Breast epithelium (tissue), 4 donors: ENCODE data around the gene TARM1. TPM values are rescaled to one million over a fixed set of nuclear protein-coding genes. Genes with fewer than 3 reads are reported as not detected.

Source experiments
- DNase-seq, 2 donors: peaks; one replicate each; pipeline ENCODE4 v3.0.0-alpha.2; 2019; ENCODE audit warnings: low spot score in 2 of 2
- H3K27ac ChIP-seq, 2 donors: fragments of 200-600 bp; sonication (generic) in 1 of 2; one replicate each; pipeline ENCODE4 v1.5.1; 2016 to 2019; ENCODE audit warnings: mild to moderate bottlenecking in 1 of 2
- H3K27me3 ChIP-seq, 2 donors: fragments of 200-600 bp; sonication (generic) in 1 of 2; one replicate each; pipeline versions ENCODE4 v1.5.1 to v1.6.0; 2017 to 2019; ENCODE audit warnings: control low read depth in 1 of 2, mild to moderate bottlenecking in 1 of 2
- H3K36me3 ChIP-seq: fragments of 200-600 bp; one replicate; pipeline ENCODE4 v1.5.1; 2019
- H3K4me1 ChIP-seq, 2 donors: fragments of 200-600 bp; sonication (generic); one replicate each; pipeline ENCODE4 v1.5.1; 2016 to 2019; ENCODE audit warnings: control low read depth in 1 of 2
- H3K4me3 ChIP-seq, 3 donors: fragments of 200-600 bp; sonication (generic); 1 replicate in 2 of 3; 2 replicates in 1 of 3; pipeline ENCODE4 v1.5.1; 2016 to 2019; ENCODE audit warnings: mild to moderate bottlenecking in 3 of 3, moderate library complexity in 2 of 3
- H3K9me3 ChIP-seq, 2 donors: fragments of 200-600 bp; sonication (generic) in 1 of 2; one replicate each; pipeline ENCODE4 v1.5.1; 2016 to 2019; ENCODE audit warnings: control low read depth in 1 of 2
- POLR2A ChIP-seq: fragments of 450-650 bp; IDR thresholded peaks from one replicate; pipeline ENCODE4 v1.6.1; 2016; ENCODE audit warnings: antibody characterized with exemption, mild to moderate bottlenecking, moderate library complexity
- POLR2AphosphoS5 ChIP-seq, 3 donors: sonication (generic); formaldehyde crosslinking; IDR thresholded peaks; one replicate each; pipeline ENCODE4 v1.6.1; 2017; ENCODE audit warnings: antibody characterized with exemption in 3 of 3
- intact Hi-C: fragments of 100-400 bp; cut with DNase I; formaldehyde crosslinking; loops from one replicate; pipeline ENCODE4 v1.15.1; 2023; ENCODE audit warnings: low total_unique reads
- total RNA-seq, 3 donors: library from RNA; depleted of rRNA; stranded (reverse); fragments of >200 nt; gene quantifications; one replicate each; pipeline ENCODE4 v1.1.0, GENCODE V29; 2016
- TF ChIP-seq, protein P1 (sequence below), 3 donors: fragments of 450-650 bp; IDR thresholded peaks; one replicate each; pipeline ENCODE4 v1.5.1; 2016 to 2017; ENCODE audit warnings: antibody characterized with exemption in 3 of 3, mild to moderate bottlenecking in 3 of 3, moderate library complexity in 3 of 3

The TARM1 gene
- not detected for total RNA-seq

DNA sequence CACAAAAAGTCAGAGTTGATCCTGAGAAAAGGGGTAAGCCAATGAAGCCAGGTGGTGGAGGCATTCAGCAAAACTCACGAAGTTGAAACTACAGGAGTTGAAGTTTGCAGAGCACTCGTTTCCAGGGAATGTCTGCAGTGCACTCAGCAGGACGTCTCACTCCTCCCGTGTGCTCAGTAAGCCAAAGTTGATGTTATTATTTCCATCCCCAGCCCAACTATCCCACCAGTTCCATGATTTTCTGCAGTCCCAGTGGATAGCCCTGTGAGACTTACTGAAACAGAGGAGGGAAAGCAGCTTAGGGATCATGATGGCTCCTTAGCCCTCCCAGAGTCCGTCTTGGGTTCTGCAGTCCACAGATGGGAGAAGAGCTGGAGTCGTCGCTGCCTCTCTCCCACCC is at the start of gene TARM1:
Gene TARM1, minus strand, starts transcription at position 334 of the 400 bp plus-strand sequence. Its CDS starts 25 bp downstream, at position 309.
- no peak within 1 kb of the TSS for H3K4me3 ChIP-seq
- H3K27ac ChIP-seq = no peak within 1 kb of the TSS
- intact Hi-C loops = no loop called here
- DNase-seq = no peak
- peaks cover 4 to 16% of the 10 kb centered on the region in 2 donors for H3K9me3 ChIP-seq
- no peaks in the 10 kb centered on the region for H3K27me3 ChIP-seq
- H3K36me3 ChIP-seq = no peaks in the 10 kb centered on the region
- TF ChIP-seq POLR2A = no peak
- TF ChIP-seq POLR2AphosphoS5 (IDR thresholded peaks at IDR 0.05) = no peak
- TF ChIP-seq, protein P1, sequence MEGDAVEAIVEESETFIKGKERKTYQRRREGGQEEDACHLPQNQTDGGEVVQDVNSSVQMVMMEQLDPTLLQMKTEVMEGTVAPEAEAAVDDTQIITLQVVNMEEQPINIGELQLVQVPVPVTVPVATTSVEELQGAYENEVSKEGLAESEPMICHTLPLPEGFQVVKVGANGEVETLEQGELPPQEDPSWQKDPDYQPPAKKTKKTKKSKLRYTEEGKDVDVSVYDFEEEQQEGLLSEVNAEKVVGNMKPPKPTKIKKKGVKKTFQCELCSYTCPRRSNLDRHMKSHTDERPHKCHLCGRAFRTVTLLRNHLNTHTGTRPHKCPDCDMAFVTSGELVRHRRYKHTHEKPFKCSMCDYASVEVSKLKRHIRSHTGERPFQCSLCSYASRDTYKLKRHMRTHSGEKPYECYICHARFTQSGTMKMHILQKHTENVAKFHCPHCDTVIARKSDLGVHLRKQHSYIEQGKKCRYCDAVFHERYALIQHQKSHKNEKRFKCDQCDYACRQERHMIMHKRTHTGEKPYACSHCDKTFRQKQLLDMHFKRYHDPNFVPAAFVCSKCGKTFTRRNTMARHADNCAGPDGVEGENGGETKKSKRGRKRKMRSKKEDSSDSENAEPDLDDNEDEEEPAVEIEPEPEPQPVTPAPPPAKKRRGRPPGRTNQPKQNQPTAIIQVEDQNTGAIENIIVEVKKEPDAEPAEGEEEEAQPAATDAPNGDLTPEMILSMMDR (IDR thresholded peaks at IDR 0.05) = no peak
- H3K4me1 ChIP-seq = no peaks in the 10 kb centered on the region

DNA sequence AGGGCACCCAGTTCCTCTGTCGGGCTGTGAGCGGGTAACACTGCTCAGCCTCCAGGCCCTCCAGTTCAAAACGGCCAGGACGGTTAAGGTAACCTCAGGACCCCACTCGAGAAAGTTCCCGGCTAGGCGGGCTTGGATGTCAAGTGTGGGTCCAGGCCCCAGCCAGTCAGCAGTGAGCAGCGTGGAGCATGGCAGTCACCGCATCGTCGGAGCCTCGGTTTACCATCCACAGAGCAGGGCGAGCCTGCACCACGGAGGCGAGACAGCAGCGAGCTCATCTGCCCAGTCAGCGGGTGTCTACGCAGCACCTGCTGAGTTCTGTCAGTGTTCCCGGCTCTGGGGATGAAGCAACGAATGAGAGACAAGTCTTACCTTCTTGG is 48.4 kb upstream of the TARM1 start:
- TF ChIP-seq POLR2AphosphoS5 (IDR thresholded peaks at IDR 0.05) (no peak), POLR2A (no peak)
- TF ChIP-seq, protein P1 (IDR thresholded peaks at IDR 0.05) = no peak
- H3K27me3 ChIP-seq = no peaks in the 10 kb centered on the region
- H3K9me3 ChIP-seq = no peaks in the 10 kb centered on the region
- H3K4me1 ChIP-seq = no peaks in the 10 kb centered on the region
- intact Hi-C loops = no loop called here
- H3K4me3 ChIP-seq = no peak overlapping the region
- H3K27ac ChIP-seq = no peak overlapping the region
- DNase-seq = no peak
- H3K36me3 ChIP-seq = peaks cover 5% of the 10 kb centered on the region

DNA sequence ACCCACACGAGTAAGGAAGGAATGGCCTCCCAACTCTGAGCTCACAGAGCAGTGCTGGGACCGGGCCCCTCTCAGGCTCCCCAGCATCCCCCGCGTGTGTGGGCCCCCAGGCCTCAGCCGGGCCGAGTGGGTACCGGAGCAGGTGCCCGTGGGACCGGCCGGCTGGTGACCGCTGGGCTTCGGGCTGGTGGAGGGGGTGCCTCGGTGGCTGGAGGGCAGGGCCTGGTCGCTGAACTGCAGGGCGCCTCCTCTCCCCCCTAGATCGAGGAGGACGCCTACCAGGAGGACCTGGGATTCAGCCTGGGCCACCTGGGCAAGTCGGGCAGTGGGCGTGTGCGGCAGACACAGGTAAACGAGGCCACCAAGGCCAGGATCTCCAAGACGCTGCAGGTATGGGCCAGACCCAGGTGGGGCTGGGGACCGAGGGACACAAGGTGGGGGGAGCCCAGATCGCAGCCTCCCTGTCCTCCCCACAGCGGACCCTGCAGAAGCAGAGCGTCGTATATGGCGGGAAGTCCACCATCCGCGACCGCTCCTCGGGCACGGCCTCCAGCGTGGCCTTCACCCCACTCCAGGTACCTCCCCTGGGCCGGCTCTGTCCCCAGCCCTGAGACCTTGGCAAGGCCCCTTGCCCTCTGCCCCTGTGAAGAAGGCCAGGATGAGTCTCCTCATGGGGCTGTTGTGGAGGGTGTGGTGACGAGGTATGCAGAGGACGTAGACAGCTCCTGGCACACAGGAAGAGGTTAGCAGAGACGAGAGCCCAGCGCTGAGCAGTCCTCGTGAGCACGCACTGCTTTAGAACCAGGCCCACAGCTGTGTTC is 47.8 kb upstream of the TARM1 start:
- Histone ChIP-seq H3K9me3 (no peaks in the 10 kb centered on the region), H3K27me3 (no peaks in the 10 kb centered on the region), H3K36me3 (peaks cover 9% of the 10 kb centered on the region), H3K4me1 (no peaks in the 10 kb centered on the region), H3K27ac (no peak overlapping the region), H3K4me3 (no peak overlapping the region)
- intact Hi-C loops = no loop called here
- DNase-seq = no peak
- TF ChIP-seq, protein P1 (IDR thresholded peaks at IDR 0.05) = no peak
- no peak for TF ChIP-seq POLR2AphosphoS5 (IDR thresholded peaks at IDR 0.05)
- TF ChIP-seq POLR2A = no peak

DNA sequence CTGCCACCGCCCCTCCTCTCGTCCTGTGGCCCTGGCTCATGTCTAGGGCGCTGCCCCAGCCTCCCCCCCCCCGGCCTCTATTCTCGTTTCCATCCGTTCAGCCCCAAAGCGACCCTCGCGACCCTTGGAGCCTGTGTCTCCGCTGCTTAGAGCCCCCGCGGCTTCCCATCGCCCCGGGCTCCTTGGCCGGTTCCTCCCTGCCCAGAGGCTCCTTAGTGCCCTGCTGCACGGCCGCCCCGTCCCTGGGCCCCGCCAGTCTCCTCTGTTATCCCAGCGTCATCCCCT is 47.2 kb upstream of the TARM1 start:
- no peaks in the 10 kb centered on the region for H3K9me3 ChIP-seq
- intact Hi-C loops = no loop called here
- no peak overlapping the region for H3K4me3 ChIP-seq
- no peak overlapping the region for H3K27ac ChIP-seq
- H3K27me3 ChIP-seq = no peaks in the 10 kb centered on the region
- TF ChIP-seq POLR2AphosphoS5 (IDR thresholded peaks at IDR 0.05) (no peak), POLR2A (no peak)
- TF ChIP-seq, protein P1 (IDR thresholded peaks at IDR 0.05) = no peak
- no peaks in the 10 kb centered on the region for H3K4me1 ChIP-seq
- peaks cover 14% of the 10 kb centered on the region for H3K36me3 ChIP-seq
- DNase-seq = no peak

DNA sequence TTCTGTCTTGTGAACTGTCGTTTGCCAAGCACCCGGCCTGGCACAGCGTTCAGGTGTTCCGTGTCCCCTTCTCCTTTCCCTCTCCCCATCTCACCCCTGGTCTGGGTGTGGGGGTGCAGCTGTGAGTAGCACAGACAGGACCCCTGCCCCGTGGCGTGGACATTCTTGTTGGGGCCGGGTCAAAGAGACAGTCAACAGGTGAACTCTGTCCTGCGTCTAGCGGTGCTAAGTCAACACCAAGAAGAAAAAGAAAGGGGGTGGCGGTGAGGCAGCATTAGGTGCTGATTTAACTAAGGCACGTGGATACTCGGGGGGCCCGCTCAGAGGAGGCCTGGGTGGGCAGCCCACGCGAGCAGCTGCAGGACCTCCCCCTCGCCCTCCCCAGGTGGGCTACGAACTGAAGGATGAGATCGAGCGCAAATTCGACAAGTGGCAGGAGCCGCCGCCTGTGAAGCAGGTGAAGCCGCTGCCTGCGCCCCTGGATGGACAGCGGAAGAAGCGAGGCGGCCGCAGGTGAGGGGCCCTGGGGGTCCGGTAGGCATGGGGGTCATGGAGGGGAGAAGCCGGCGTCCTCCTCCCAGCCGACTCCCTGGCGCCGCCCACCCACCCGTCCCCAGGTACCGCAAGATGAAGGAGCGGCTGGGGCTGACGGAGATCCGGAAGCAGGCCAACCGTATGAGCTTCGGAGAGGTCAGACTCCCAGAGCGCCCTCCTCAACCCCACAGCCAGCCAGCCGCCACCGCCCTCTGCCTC is 46.7 kb upstream of the TARM1 start:
- H3K36me3 ChIP-seq = peaks cover 18% of the 10 kb centered on the region
- no peaks in the 10 kb centered on the region for H3K9me3 ChIP-seq
- no peak overlapping the region for H3K4me3 ChIP-seq
- no peak overlapping the region for H3K27ac ChIP-seq
- no peak for TF ChIP-seq POLR2A
- TF ChIP-seq, protein P1 (IDR thresholded peaks at IDR 0.05) = no peak
- TF ChIP-seq POLR2AphosphoS5 (IDR thresholded peaks at IDR 0.05) = no peak
- no peak for DNase-seq
- intact Hi-C loops = no loop called here
- no peaks in the 10 kb centered on the region for H3K27me3 ChIP-seq
- no peaks in the 10 kb centered on the region for H3K4me1 ChIP-seq
